Parathyroid adenoma (tissue), 2 donors: ENCODE measurements around the gene SASH3.

Source experiments
- H2AFZ ChIP-seq: fragments of 300-600 bp; sonication (generic); one replicate; pipeline ENCODE4 v1.7.0; 2017; ENCODE audit warnings: antibody characterized with exemption, mild to moderate bottlenecking
- H3K27ac ChIP-seq: fragments of 300-600 bp; sonication (generic); one replicate; pipeline ENCODE4 v1.7.0; 2017
- H3K27me3 ChIP-seq: fragments of 300-600 bp; sonication (generic); one replicate; pipeline ENCODE4 v1.7.0; 2017; ENCODE audit warnings: low read length; ENCODE audit not compliant: control insufficient read depth, insufficient read depth
- H3K36me3 ChIP-seq: fragments of 300-600 bp; sonication (generic); one replicate; pipeline ENCODE4 v1.7.0; 2017; ENCODE audit warnings: low read length; ENCODE audit not compliant: control insufficient read depth, insufficient read depth
- H3K4me1 ChIP-seq: fragments of 300-600 bp; sonication (generic); one replicate; pipeline ENCODE4 v1.7.0; 2017; ENCODE audit warnings: control low read depth
- H3K4me2 ChIP-seq: fragments of 300-600 bp; sonication (generic); one replicate; pipeline ENCODE4 v1.7.0; 2017; ENCODE audit warnings: low read length
- H3K4me3 ChIP-seq: fragments of 300-600 bp; sonication (generic); one replicate; pipeline ENCODE4 v1.7.0; 2017; ENCODE audit warnings: low read depth, low read length
- H3K79me2 ChIP-seq: fragments of 300-600 bp; sonication (generic); one replicate; pipeline ENCODE4 v1.7.0; 2017; ENCODE audit warnings: control low read depth
- H3K9ac ChIP-seq: fragments of 300-600 bp; sonication (generic); one replicate; pipeline ENCODE4 v1.7.0; 2017; ENCODE audit warnings: mild to moderate bottlenecking
- H3K9me3 ChIP-seq: fragments of 300-600 bp; sonication (generic); one replicate; pipeline ENCODE4 v1.7.0; 2017; ENCODE audit warnings: low read length; ENCODE audit not compliant: control insufficient read depth
- TF ChIP-seq, protein P1 (sequence below): fragments of 300-600 bp; sonication (generic); IDR thresholded peaks from one replicate; pipeline ENCODE4 v1.7.0; 2017; ENCODE audit warnings: antibody characterized with exemption, mild to moderate bottlenecking
- donor health status: primary hyperparathyroidism.

SASH3 gene

DNA sequence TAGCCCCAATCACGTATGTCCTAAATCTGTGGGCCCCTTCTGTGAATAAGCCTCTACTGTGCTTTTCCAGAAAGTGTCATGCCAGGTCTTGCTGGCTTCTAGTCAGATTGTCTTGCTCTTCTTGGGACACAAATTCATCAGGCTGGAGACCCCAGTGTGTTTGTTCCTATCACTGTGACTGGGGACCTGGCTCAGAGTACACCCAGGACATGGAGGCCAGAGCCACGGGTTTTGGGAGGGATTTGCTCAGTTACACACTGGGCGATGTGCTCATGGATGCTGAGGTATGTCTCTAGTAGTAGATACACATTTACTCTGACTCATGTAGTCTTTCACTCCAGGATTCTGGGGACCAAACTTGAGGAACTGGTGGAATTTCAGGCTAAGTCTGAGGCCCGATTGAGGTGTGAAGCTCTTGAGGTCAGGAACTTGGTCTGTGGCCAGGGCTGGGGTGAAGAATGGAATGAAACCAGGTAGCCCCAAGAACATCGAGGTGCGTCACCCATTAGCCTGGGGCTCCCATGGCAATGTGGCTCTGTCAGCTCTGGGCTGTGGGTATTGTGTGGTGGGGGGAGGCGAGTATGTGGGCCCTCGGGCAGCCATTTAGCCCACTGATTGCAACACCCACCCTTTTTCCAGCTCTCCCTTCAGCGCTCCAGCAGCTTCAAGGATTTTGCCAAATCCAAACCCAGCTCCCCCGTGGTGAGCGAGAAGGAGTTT lies 7.7 kb downstream of the SASH3 start:
- H3K4me3 ChIP-seq = no peak overlapping the region
- no peaks in the 10 kb centered on the region for H3K9me3 ChIP-seq
- H3K4me1 ChIP-seq = no peaks in the 10 kb centered on the region
- no peak overlapping the region for H3K9ac ChIP-seq
- H3K79me2 ChIP-seq = no peaks in the 10 kb centered on the region
- TF ChIP-seq, protein P1, sequence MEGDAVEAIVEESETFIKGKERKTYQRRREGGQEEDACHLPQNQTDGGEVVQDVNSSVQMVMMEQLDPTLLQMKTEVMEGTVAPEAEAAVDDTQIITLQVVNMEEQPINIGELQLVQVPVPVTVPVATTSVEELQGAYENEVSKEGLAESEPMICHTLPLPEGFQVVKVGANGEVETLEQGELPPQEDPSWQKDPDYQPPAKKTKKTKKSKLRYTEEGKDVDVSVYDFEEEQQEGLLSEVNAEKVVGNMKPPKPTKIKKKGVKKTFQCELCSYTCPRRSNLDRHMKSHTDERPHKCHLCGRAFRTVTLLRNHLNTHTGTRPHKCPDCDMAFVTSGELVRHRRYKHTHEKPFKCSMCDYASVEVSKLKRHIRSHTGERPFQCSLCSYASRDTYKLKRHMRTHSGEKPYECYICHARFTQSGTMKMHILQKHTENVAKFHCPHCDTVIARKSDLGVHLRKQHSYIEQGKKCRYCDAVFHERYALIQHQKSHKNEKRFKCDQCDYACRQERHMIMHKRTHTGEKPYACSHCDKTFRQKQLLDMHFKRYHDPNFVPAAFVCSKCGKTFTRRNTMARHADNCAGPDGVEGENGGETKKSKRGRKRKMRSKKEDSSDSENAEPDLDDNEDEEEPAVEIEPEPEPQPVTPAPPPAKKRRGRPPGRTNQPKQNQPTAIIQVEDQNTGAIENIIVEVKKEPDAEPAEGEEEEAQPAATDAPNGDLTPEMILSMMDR = no peak
- no peaks in the 10 kb centered on the region for H3K36me3 ChIP-seq
- H3K27ac ChIP-seq = no peak overlapping the region
- H3K27me3 ChIP-seq = no peaks in the 10 kb centered on the region
- H2AFZ ChIP-seq = no peak overlapping the region
- no peak overlapping the region for H3K4me2 ChIP-seq

DNA sequence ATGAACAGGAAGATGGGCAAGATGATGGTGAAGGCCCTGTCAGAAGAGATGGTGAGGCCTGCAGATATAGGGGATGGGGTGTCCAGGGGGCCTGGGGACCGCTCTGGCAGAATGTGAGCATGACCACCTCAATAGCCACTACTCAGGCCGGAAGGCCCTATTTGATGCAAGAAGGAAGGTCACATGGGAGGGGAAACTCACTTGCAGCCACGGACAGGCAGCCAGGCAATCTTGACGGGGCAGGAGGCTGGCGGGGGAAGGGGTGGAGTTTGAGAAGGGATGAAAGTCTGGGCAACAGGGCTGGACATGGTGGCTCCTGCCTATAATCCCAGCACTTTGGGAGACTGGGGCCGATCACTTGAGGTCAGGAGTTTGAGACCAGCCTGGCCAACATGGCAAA lies 8.8 kb downstream of the SASH3 start:
- no peaks in the 10 kb centered on the region for H3K36me3 ChIP-seq
- no peak overlapping the region for H3K9ac ChIP-seq
- H3K4me2 ChIP-seq = no peak overlapping the region
- no peak overlapping the region for H3K27ac ChIP-seq
- H3K4me3 ChIP-seq = no peak overlapping the region
- H2AFZ ChIP-seq = no peak overlapping the region
- H3K79me2 ChIP-seq = no peaks in the 10 kb centered on the region
- H3K9me3 ChIP-seq = no peaks in the 10 kb centered on the region
- no peaks in the 10 kb centered on the region for H3K27me3 ChIP-seq
- H3K4me1 ChIP-seq = no peaks in the 10 kb centered on the region
- TF ChIP-seq, protein P1 = no peak

DNA sequence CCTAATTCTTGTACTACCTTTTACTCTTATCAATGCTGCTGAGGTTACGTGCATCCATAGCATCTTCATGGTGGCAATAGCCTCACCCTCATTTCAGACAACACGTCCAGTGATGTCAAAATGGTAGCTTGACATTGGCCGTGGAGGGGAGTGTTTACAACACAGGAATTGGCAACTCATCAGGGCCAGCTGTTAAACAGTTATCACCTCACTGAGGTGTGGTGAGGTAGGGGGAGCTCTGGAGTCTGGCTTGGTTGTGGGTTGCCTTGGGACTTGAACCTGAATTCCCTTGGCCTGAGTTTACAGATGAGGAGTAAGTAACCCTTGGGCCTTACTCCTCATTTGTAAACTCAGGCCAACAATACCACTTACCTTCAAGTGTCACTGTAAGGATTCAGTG lies 10.4 kb downstream of the SASH3 start:
- no peaks in the 10 kb centered on the region for H3K9me3 ChIP-seq
- TF ChIP-seq, protein P1 = no peak
- H3K9ac ChIP-seq = no peak overlapping the region
- H2AFZ ChIP-seq = no peak overlapping the region
- no peak overlapping the region for H3K4me2 ChIP-seq
- H3K79me2 ChIP-seq = no peaks in the 10 kb centered on the region
- H3K4me3 ChIP-seq = no peak overlapping the region
- no peaks in the 10 kb centered on the region for H3K36me3 ChIP-seq
- no peaks in the 10 kb centered on the region for H3K4me1 ChIP-seq
- no peaks in the 10 kb centered on the region for H3K27me3 ChIP-seq
- H3K27ac ChIP-seq = no peak overlapping the region

DNA sequence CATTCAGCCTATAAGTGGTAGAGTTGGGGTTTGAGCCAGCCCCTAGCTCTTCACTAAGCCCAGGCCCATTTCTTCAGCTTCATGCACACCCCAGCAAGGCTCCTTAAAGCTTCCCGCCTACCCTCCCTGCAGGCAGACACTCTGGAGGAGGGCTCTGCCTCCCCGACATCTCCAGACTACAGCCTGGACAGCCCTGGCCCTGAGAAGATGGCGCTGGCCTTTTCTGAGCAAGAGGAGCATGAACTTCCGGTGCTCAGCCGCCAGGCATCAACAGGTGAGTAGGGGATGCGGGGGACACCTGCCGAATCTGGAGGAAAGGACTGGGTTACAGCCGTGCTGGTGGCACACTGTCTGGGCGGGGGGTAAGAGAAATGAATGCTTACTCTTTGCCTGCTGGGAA lies 11.1 kb downstream of the SASH3 start:
- no peak overlapping the region for H3K4me3 ChIP-seq
- H3K27me3 ChIP-seq = no peaks in the 10 kb centered on the region
- H3K9me3 ChIP-seq = no peaks in the 10 kb centered on the region
- TF ChIP-seq, protein P1 = no peak
- H3K79me2 ChIP-seq = no peaks in the 10 kb centered on the region
- H3K4me2 ChIP-seq = no peak overlapping the region
- no peak overlapping the region for H3K9ac ChIP-seq
- H3K27ac ChIP-seq = no peak overlapping the region
- no peaks in the 10 kb centered on the region for H3K4me1 ChIP-seq
- H3K36me3 ChIP-seq = no peaks in the 10 kb centered on the region
- H2AFZ ChIP-seq = no peak overlapping the region

DNA sequence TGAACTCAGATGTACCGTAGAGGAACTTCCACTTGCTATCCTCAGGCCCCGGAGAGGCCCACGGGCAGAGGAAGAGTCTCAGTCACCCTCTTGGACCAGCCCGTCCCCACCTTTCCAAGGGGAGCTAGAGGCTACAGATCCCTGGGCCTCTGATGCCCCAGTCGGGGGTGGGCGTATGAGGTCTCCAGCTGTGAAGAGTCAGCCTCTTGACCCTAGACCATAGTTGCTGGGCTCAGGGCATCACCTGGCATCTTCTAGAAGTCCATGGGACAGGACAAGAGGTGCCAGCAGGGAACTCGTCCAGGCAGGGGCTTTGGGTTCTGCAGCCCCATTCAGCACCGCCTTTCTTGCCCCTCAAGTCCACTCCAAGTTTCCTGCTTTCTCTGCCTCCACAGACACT lies 11.6 kb downstream of the SASH3 start:
- Histone ChIP-seq H3K27ac (no peak overlapping the region), H3K4me1 (no peaks in the 10 kb centered on the region), H2AFZ (no peak overlapping the region), H3K79me2 (no peaks in the 10 kb centered on the region), H3K36me3 (no peaks in the 10 kb centered on the region), H3K27me3 (no peaks in the 10 kb centered on the region), H3K4me2 (no peak overlapping the region), H3K4me3 (no peak overlapping the region), H3K9ac (no peak overlapping the region), H3K9me3 (no peaks in the 10 kb centered on the region)
- TF ChIP-seq, protein P1 = no peak
